ENCODE data around the gene CRACDL.
"Not testable (repeated sequence)": the region's sequence is repeated elsewhere in the genome, so short reads cannot be mapped to it uniquely, and the experiment has no call there.

The CRACDL gene

GRCh38 chr2:98882368-98882767 lies 53.7 kb downstream of the CRACDL start:
- no peak for DNase-seq

- DNase-seq: no peak
Measured at GRCh38 chr2:98881153-98881650, 54.8 kb downstream of the CRACDL start.

GRCh38 chr2:98880266-98881152 lies 55.5 kb downstream of the CRACDL start:
- DNase-seq: no peak

- not testable (repeated sequence) for DNase-seq
Measured at GRCh38 chr2:98877658-98878057, 58.4 kb downstream of the CRACDL start.

GRCh38 chr2:98876741-98877140 lies 59.3 kb downstream of the CRACDL start:
- no peak for DNase-seq

GRCh38 chr2:98875746-98876145 lies 60.3 kb downstream of the CRACDL start:
- DNase-seq: no peak

DNA sequence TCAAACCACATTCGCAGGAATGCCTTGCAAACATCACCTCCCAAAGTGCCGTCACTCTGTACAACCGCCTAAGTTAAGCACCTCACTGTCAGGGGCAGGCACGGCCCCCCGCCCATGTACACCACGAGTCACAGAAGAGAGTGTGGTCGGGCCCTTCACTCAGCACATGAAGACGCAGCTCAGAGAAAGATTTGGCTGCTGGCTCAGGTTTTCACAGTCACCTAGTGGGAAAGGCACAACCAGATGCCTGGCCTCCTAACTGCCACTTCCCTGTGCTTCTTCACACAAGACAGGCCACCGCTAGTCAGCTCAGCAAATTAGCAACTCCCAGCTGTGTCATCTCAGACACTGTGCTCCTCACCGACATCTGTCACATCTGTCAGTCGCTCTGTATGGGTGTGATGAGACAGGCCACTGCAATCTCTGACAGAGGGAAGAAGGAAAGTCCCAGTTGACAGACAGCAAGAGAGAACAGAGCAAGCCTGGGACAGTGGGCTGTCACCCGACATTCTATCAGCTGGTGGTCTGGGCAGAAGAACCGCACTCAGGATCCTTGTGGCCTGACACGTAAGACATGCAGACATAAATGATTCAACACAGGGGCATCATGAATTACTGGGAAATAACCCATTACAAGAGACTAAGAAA lies 60.8 kb downstream of the CRACDL start:
- no peak for DNase-seq

DNA sequence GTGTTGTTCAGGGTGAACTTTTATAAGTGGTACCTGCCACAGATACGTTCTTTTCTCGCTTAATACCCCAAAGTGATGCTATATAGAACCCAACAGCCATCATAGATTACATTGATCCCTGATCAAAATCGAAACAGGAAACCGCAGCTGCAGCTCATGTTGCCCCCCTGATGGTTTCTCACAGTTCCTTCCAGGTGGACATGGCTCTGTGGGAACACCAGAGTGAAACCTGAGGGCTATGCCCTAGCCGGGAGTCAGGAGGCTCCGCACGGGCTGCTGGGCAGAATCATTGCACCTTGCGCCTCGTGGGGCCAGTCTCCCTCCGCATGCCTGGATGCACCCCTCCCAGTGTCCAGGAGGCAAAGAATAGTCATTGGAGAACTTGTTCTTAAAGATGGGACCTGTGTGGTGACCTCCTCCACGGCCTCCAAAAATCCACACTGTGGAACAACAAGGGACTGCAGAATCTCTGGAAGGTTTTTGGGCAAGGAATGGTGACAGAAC lies 61.8 kb downstream of the CRACDL start:
- DNase-seq: no peak

- DNase-seq: no peak
Measured at GRCh38 chr2:98872526-98872925, 63.5 kb downstream of the CRACDL start.

DNA sequence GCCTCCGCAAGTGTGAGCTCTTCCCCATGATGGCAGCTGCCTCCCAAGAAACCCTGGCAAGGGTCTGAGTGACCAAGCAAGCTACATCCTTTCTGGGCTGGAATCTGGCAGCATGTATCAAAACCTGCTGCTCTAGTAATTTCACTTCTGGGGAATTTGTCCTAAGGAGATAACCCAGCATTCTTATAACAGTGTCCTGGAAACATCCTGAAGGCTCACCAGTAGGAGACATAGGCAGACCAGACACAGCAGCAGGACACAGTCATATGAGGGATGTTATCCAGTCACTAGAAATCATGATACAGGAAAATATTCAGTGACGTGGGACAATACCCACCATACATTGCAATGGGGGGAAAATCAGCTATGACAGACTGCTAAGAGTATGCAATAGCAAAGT lies 64.5 kb downstream of the CRACDL start:
- DNase-seq: no peak

- no peak for DNase-seq
Measured at GRCh38 chr2:98870516-98871158, 65.4 kb downstream of the CRACDL start.

DNA sequence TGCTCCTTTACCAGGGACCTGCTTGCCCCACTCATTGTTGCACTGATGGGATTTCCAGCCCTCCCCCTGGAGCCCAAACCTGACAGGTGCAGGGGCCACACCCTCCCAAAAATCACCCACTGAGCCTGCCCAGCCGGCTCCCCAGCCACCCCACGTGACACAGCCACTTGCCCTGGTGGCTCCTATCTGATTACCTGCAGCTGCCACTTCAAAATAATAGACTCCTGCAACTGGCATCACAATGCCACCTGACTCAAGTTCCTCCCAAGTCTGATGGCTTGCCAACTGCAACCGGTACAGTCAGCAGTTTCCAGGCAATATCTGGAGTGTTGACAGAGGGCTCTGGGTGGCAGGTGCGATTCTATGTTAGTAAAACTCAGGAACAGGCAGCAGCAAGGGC lies 66.2 kb downstream of the CRACDL start:
- DNase-seq: no peak

GRCh38 chr2:98869272-98869641 lies 66.8 kb downstream of the CRACDL start:
- no peak for DNase-seq

DNA sequence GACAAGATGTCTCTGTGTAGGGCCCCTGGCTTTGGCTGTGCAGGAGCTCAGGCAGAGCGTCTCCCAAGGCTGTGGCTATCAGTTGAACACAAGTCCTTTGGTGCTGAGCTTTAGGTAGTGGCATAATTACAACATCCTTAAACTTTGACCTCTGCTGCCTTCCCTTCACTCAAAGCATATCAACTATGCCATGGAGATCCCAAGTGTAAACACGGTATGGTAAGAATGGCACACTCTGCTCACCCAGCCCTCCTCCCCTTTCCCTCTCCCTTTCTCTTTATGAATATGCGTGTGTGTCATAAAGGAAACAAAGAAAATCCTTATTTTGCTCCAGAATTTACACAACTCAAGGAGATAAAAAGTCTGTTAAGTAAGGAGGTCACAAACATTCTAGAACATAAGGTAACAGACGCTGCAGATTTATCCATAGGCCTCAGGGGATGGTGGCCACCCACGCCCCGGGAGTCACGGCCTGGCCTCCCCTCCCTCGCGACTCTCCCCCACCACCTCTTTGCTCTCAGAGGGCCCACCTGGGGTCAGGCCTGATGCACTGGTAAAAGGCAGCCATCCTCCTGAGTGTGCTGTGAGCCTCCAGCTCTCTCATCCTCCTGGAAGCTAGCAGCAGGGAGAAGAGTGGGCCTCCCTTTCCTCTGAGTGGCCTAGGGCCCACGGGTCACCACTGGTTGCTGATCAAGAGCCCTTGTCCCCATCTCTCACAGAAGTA lies 67.3 kb downstream of the CRACDL start:
- DNase-seq: no peak

- peak; percentile 39 for DNase-seq
Measured at GRCh38 chr2:98867539-98868309, 68.3 kb downstream of the CRACDL start.

DNA sequence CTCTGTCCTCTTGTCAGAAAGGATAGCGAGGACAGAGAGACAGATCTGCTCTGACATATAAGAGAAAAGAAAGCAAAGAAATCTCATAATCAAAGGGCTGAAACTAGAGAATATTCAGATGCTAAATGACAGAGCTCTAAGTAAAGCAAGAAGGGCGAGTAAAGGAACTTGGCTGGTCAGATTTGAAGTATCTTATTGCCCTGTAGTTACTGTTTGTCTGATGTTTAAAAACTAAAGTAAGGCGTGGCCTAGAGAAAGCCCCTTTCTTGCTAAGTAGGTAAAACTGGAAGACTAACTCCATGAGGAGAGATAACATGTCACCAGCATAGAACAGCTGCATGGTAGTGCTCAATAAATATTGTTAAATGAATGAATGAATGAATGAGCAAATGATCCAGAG lies 70.0 kb downstream of the CRACDL start:
- no peak for DNase-seq

- DNase-seq: no peak
Measured at GRCh38 chr2:98861601-98862000, 74.4 kb downstream of the CRACDL start.

GRCh38 chr2:98859323-98859722 lies 76.7 kb downstream of the CRACDL start:
- DNase-seq: no peak

DNA sequence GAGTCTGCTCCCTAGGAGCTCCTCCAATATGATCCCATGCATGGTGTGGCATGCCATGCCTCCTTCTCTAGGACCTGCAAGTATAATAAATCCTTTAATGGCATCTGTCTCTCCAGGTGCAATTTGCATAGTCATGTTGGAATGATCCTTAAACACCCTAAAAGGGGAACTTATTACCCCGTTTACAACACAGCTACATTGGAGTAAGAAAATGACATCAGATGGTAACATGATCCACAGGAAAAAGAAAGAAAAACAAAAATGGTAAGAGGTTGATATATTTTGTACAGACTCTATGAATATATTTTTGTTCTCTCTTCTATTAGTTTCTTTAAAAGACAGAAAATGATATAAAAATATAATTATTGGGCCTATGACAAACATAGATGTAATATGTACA lies 79.0 kb downstream of the CRACDL start:
- no peak for DNase-seq

DNA sequence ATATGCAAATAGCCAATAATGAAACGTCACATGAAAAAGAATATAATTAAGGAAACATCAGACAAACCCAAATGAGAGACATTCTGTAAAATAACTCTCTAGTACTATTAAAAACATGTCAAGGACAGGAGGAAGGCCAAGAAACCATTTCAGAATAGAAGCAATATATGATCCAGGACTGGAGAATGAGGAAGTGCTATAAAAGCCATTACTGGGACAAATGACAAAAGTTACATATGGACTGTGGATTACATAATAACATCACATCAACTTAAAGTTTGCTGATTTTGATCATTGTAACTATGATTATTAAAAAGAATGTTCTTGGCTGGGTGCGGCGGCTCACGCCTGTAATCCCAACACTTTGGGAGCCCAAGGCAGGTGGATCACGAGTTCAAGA lies 81.3 kb downstream of the CRACDL start:
- DNase-seq: no peak

GRCh38 chr2:98852932-98853331 lies 83.1 kb downstream of the CRACDL start:
- DNase-seq: no peak

- no peak for DNase-seq
Measured at GRCh38 chr2:98850074-98850473, 86.0 kb downstream of the CRACDL start.

All from HCEC 1CT (cell line).